ENCODE results near the gene SMYD1. TPM values are rescaled to one million over a fixed set of nuclear protein-coding genes. Genes with fewer than 3 reads are reported as not detected.

Gene SMYD1
- total RNA-seq, 1 experiment from 2014 or later, result not detected

DNA sequence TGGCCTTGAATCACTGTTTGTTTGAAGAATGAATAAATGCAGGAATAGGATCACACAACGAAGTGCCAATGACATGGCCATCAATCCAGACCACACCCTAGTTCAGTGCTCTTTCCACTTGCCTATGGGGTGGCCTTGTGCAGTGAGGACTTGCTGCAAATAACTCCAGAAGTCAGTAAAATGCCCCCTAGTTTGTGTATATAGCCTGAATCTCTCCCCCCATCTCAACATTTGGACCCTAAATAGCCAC, 59.9 kb downstream of the SMYD1 start:
- no peaks in the 10 kb centered on the region for H3K9me2 ChIP-seq (ENCODE audit: insufficient read depth)
- H4K20me1 ChIP-seq (ENCODE audit: insufficient read depth), result no peaks in the 10 kb centered on the region
- H3K9ac ChIP-seq (ENCODE audit: low read length), result no peak overlapping the region
- H2AFZ ChIP-seq (ENCODE audit: low read depth, low read length, poor library complexity, severe bottlenecking), result no peak overlapping the region
- no peaks in the 10 kb centered on the region for H3K9me3 ChIP-seq (ENCODE audit: control insufficient read depth in 1 of 2, insufficient read depth in 1 of 2, low read depth in 1 of 2, low read length in 2 of 2)
- H3K4me3 ChIP-seq (replicated peaks in 1 of 2; ENCODE audit: low read depth in 1 of 2, low read length in 2 of 2), result no peak overlapping the region
- ATAC-seq, result no peak
- TF ChIP-seq ELF1 (IDR thresholded peaks at IDR 0.05; ENCODE audit: borderline replicate concordance, low read depth), result no peak
- TF ChIP-seq EZH2 (IDR thresholded peaks at IDR 0.05), result no peak
- TF ChIP-seq EGR1 (IDR thresholded peaks at IDR 0.05; ENCODE audit: low read depth), result no peak
- TF ChIP-seq SRF (IDR thresholded peaks at IDR 0.05; ENCODE audit: low read depth), result no peak
- no peak for TF ChIP-seq SIN3A (IDR thresholded peaks at IDR 0.05; ENCODE audit: low read depth)
- TF ChIP-seq, protein P1, sequence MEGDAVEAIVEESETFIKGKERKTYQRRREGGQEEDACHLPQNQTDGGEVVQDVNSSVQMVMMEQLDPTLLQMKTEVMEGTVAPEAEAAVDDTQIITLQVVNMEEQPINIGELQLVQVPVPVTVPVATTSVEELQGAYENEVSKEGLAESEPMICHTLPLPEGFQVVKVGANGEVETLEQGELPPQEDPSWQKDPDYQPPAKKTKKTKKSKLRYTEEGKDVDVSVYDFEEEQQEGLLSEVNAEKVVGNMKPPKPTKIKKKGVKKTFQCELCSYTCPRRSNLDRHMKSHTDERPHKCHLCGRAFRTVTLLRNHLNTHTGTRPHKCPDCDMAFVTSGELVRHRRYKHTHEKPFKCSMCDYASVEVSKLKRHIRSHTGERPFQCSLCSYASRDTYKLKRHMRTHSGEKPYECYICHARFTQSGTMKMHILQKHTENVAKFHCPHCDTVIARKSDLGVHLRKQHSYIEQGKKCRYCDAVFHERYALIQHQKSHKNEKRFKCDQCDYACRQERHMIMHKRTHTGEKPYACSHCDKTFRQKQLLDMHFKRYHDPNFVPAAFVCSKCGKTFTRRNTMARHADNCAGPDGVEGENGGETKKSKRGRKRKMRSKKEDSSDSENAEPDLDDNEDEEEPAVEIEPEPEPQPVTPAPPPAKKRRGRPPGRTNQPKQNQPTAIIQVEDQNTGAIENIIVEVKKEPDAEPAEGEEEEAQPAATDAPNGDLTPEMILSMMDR (IDR thresholded peaks at IDR 0.05 in 2 of 3, conservative IDR thresholded peaks at IDR 0.05 in 1 of 3; ENCODE audit: borderline replicate concordance in 1 of 3, insufficient read depth in 1 of 3, low read depth in 2 of 3, low read length in 2 of 3), result no peak
- TF ChIP-seq, protein P2, sequence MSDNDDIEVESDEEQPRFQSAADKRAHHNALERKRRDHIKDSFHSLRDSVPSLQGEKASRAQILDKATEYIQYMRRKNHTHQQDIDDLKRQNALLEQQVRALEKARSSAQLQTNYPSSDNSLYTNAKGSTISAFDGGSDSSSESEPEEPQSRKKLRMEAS (IDR thresholded peaks at IDR 0.05), result no peak
- no peak for TF ChIP-seq SP1 (IDR thresholded peaks at IDR 0.05; ENCODE audit: low read depth)
- TF ChIP-seq YY1 (IDR thresholded peaks at IDR 0.05; ENCODE audit: extremely low read depth, insufficient replicate concordance, low read depth, low read length), result no peak
- TF ChIP-seq RAD21 (IDR thresholded peaks at IDR 0.05; ENCODE audit: low read depth), result no peak
- TF ChIP-seq ZFX (IDR thresholded peaks at IDR 0.05), result no peak
- no peak for TF ChIP-seq POLR2AphosphoS5 (IDR thresholded peaks at IDR 0.05; ENCODE audit: low read depth, low read length)
- TF ChIP-seq, protein P3, sequence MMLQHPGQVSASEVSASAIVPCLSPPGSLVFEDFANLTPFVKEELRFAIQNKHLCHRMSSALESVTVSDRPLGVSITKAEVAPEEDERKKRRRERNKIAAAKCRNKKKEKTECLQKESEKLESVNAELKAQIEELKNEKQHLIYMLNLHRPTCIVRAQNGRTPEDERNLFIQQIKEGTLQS (IDR thresholded peaks at IDR 0.05), result no peak
- no peak for TF ChIP-seq JUND (IDR thresholded peaks at IDR 0.05)
- no peak for TF ChIP-seq EZH2phosphoT487 (IDR thresholded peaks at IDR 0.05; ENCODE audit: borderline replicate concordance)
- TF ChIP-seq, protein P4, sequence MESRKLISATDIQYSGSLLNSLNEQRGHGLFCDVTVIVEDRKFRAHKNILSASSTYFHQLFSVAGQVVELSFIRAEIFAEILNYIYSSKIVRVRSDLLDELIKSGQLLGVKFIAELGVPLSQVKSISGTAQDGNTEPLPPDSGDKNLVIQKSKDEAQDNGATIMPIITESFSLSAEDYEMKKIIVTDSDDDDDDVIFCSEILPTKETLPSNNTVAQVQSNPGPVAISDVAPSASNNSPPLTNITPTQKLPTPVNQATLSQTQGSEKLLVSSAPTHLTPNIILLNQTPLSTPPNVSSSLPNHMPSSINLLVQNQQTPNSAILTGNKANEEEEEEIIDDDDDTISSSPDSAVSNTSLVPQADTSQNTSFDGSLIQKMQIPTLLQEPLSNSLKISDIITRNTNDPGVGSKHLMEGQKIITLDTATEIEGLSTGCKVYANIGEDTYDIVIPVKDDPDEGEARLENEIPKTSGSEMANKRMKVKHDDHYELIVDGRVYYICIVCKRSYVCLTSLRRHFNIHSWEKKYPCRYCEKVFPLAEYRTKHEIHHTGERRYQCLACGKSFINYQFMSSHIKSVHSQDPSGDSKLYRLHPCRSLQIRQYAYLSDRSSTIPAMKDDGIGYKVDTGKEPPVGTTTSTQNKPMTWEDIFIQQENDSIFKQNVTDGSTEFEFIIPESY (IDR thresholded peaks at IDR 0.05; ENCODE audit: extremely low read depth, insufficient replicate concordance, low read length), result no peak
- TF ChIP-seq, protein P5, sequence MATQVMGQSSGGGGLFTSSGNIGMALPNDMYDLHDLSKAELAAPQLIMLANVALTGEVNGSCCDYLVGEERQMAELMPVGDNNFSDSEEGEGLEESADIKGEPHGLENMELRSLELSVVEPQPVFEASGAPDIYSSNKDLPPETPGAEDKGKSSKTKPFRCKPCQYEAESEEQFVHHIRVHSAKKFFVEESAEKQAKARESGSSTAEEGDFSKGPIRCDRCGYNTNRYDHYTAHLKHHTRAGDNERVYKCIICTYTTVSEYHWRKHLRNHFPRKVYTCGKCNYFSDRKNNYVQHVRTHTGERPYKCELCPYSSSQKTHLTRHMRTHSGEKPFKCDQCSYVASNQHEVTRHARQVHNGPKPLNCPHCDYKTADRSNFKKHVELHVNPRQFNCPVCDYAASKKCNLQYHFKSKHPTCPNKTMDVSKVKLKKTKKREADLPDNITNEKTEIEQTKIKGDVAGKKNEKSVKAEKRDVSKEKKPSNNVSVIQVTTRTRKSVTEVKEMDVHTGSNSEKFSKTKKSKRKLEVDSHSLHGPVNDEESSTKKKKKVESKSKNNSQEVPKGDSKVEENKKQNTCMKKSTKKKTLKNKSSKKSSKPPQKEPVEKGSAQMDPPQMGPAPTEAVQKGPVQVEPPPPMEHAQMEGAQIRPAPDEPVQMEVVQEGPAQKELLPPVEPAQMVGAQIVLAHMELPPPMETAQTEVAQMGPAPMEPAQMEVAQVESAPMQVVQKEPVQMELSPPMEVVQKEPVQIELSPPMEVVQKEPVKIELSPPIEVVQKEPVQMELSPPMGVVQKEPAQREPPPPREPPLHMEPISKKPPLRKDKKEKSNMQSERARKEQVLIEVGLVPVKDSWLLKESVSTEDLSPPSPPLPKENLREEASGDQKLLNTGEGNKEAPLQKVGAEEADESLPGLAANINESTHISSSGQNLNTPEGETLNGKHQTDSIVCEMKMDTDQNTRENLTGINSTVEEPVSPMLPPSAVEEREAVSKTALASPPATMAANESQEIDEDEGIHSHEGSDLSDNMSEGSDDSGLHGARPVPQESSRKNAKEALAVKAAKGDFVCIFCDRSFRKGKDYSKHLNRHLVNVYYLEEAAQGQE (IDR thresholded peaks at IDR 0.05; ENCODE audit: low read depth), result no peak
- no peak for DNase-seq (ENCODE audit: low read depth, low spot score)
- CTCF ChIA-PET, result no interaction called here
- no peaks in the 10 kb centered on the region for H3K36me3 ChIP-seq (ENCODE audit: control insufficient read depth in 1 of 2, insufficient read depth in 2 of 2, low read length in 2 of 2)
- POLR2A ChIA-PET, result no interaction called here
- no peaks in the 10 kb centered on the region for H3K79me2 ChIP-seq (ENCODE audit: insufficient read depth, low read length)
- peaks cover 12% of the 10 kb centered on the region; the same call in 1 of the 2 replicates for H3K27me3 ChIP-seq (ENCODE audit: insufficient read depth, low read length)
- RAD21 ChIA-PET (ENCODE audit: low non-redundant PET in 1 of 2, low total read pairs in 2 of 2, uncharacterized antibody in 2 of 2, unreplicated experiment in 2 of 2), result no interaction called here
- no peak overlapping the region for H3K4me2 ChIP-seq (ENCODE audit: low read length)
- peaks cover 0 to 4% of the 10 kb centered on the region in 2 experiments; a peak in 1 of 4 replicates for H3K4me1 ChIP-seq (ENCODE audit: control insufficient read depth in 1 of 2, insufficient read depth in 2 of 2, low read length in 2 of 2)
- no peak overlapping the region for H3K27ac ChIP-seq (ENCODE audit: low read depth, low read length)
- intact Hi-C loops (cut with micrococcal nuclease), result no loop called here
- no TSS peak for BruUV-seq (replicated peaks)

Measured in HCT116 (cell line).